Measurements from ENCODE around the gene TLK2.

The TLK2 gene

DNA sequence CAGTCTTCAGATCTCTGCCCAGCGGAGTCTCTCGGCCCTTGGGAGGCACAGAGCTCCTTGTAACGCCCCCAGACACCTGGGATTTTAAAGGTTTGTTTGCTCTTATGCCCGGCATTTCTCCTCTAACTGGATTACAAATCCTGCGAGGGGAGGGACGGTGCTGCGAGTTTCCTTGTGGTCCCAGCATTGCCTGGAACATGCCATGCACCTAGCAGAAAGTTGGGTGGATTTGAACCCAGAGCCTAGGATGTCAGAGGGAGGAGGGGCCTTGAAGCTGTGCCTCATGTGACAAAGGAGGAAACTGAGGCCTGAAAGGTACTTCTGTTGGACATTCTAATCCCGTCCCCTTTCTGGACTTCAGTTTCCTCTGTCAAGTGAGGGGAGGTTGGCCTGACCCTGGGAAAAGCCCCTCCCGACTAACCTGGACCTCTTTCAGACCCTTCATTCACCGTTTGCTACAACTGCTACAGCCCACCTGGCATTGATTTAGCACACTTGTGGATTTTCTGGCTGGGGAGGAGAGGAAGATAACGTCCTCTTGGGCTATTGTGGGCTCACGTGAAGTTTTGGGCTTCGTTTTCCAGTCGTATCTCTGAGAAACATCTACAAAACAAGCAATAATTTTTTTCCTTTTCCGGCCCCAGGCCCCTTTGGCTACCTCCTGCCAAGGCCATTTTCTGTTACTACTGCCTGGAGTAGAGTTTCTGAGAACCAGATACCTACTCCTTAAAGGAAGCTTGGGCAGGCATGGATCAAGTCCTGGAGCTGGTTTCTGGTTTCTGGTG, 179.7 kb downstream of the TLK2 start:
- peak; percentile 85 for DNase-seq

DNA sequence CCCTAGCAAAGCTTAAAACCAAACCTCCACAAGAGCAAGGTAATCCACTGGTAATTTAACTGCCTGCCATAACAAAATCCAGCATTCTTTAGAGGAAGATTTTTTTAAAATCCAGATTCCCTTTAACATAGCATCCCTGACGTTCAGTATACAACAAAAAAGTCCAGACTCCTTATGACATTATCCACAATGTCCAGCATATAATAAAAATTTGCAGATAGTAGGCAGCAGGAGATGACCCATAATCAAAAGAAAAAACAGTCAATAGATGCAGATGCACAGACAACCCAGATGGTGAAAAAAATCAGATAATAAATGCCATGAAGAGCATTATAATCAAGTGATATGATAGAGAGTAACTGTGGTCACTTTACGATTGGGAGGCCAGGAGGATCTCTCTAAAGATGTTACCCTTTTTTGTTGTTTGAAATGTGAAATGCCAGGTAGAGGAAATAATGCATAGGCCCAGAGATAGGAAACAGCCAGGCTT, 182.0 kb downstream of the TLK2 start:
- no peak for DNase-seq

DNA sequence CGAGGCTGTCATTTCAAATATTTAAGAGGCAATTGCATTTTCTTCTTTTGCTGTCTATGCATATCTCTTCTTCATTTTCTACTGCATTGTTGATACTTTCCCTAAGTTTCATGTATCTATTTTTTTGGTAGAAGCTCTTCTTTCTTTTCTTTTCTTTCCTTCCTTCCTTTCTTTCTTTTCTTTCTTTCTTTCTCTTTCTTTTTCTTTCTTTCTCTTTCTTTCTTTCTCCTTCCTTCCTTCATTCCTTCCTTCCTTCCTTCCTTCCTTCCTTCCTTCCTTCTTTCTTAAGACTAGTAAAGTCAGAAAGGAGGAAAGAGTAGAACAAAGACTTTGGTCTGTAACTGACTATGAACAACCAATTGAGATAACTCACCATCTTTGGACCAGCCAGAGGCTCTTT, 182.7 kb downstream of the TLK2 start:
- no peak for DNase-seq

DNA sequence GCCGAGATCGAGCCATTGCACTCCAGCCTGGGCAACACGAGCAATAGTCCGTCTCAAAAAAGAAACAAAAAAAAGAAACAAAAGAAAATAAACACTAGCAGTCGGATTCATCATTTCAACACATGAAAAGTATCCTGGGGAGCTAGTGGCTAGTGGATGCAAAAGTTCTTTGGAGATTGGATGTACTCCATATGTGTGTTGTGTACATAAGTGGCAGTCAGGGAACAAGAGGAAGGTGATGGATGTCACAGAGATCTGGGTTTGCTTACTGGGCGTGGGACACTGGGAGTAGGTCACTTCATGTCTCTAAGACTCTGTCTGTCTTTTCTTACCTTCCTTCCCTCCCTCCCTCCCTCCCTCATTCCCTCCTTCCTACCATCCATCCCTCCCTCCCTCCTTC, 184.2 kb downstream of the TLK2 start:
- no peak for DNase-seq
